ENCODE results near the gene EGLN3.

GRCh38 chr14:33949411-33949893 lies 1.4 kb downstream of the EGLN3 start:
- TF ChIP-seq POLR2AphosphoS5 (IDR thresholded peaks at IDR 0.05; ENCODE audit: low read depth, low read length): no peak
- TF ChIP-seq TAF1 (IDR thresholded peaks at IDR 0.05; ENCODE audit: low read depth, low read length): no peak
